ENCODE results near the gene FRAT1. TPM values are rescaled to one million over a fixed set of nuclear protein-coding genes. Genes with fewer than 3 reads are reported as not detected.

Gene FRAT1
- total RNA-seq, 1 experiment from 2014 or later, result 1.7 TPM

DNA sequence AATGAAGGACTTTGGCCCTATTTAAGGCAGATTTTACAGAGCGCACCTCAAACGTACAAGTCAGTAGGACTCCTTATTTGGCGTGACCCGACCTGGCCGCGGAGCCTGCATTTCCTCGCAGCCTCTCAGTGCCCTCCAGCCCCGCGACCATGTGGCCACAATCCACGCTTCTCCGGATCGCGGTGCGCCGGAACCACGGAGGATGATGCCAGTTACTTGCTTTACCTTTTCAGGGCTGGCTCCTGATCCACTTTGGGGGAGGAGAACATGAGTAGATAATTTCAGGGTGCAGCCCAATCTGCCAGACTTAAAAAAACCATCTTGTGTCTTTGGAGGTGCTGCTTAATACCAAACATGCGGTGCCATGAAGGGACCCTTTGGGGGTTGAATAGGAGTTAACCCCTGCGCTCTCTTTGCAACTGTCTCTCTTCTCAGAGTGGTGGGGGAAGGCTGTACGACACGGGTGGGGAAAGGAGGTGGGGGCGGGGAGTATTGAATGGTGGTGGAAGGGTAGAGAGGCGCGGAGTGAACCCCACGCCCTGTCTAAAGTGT, 1.5 kb downstream of the FRAT1 start:
- Histone ChIP-seq H3K4me3 (peak overlapping the region; percentile 88; the same call in 1 of the 2 replicates), H3K4me1 (replicated peaks) (peaks cover 15% of the 10 kb centered on the region), H3K9me3 (replicated peaks) (no peaks in the 10 kb centered on the region), H3K27me3 (replicated peaks) (no peaks in the 10 kb centered on the region), H3K27ac (no peak overlapping the region), H3K36me3 (no peaks in the 10 kb centered on the region)
- DNase-seq (ENCODE audit: low read depth in 1 of 2, low spot score in 2 of 2), result no peak

DNA sequence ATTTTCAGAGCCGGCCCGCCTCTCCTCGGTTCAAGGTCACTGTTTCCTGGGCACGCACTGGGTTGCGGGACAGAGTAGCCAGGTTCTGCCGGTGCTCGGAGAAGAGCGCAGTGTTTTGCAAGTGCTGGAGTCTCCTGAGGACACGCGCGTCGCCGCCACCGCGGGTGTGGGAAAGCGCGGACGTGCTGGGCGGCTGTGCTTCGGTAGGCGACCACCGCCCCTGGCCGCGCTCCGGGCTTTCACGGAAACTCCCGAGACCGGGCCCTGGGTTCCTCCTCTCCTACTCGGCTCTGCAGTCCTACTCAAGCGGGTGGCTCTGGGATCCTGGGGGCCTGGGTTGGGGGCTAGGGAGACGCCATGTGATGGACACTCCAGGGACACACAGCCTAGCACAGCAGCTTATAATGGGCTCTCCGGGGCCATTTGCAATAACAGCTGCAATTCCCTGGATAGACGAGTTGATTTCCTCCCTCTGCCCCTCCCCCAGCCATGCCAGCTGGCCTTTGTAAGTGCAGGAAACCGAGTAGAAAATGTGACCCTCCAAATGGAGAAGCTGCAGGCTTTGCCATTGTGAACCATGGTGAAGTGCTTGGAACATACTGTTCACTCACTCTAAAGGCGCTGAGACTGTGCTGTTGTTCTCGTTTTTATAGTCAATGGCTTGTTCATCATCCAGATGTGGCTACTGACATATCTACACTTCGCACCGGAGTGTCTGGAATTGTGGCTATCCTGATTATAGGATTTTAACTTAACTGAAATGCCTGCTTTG, 2.1 kb downstream of the FRAT1 start:
- Histone ChIP-seq H3K27me3 (replicated peaks) (no peaks in the 10 kb centered on the region), H3K36me3 (no peaks in the 10 kb centered on the region), H3K27ac (no peak overlapping the region), H3K9me3 (replicated peaks) (no peaks in the 10 kb centered on the region), H3K4me3 (no peak overlapping the region), H3K4me1 (replicated peaks) (peaks cover 15% of the 10 kb centered on the region)
- no peak for DNase-seq (ENCODE audit: low read depth in 1 of 2, low spot score in 2 of 2)

DNA sequence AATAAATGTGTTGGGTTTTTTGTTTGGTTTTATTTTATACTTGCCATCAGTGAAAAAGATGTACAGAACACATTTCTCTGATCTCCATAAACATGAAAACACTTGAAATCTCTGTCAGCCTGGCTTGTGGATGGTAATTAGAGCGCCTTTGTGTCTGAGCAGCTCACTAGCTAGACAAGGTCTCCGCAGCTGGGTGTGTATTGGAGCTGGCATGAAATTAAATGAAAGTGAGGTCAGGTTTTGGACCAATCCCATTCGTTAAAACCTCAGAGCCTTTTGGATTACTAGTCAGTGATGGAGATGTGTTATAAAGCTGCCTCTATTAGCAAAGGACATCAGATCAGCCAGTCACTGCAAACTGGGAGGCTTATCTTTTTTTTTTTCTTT, 2.7 kb downstream of the FRAT1 start:
- H3K4me1 ChIP-seq (replicated peaks), result peaks cover 15% of the 10 kb centered on the region
- no peaks in the 10 kb centered on the region for H3K9me3 ChIP-seq (replicated peaks)
- no peaks in the 10 kb centered on the region for H3K36me3 ChIP-seq
- DNase-seq (ENCODE audit: low read depth in 1 of 2, low spot score in 2 of 2), result no peak
- no peaks in the 10 kb centered on the region for H3K27me3 ChIP-seq (replicated peaks)
- H3K27ac ChIP-seq, result no peak overlapping the region
- no peak overlapping the region for H3K4me3 ChIP-seq

DNA sequence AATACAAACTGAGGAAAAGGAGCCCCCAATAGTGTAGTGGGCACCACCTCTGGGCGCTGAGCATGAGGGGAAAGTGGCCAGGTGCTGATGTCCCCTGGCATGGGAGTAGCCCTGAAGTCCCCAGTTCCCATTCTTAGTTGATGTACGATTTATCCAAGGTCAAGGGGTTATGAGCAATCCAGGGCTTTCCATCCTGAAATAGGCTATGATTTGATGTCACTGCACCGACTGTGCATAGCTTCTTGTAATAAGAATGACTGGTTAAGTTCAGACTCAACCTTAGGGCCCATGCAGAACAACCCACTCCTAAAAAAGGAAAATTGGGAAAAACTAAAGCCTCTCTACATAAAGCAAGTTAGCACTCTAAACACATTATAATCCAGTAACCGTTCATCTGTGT, 4.4 kb downstream of the FRAT1 start:
- Histone ChIP-seq H3K4me1 (replicated peaks) (peaks cover 15% of the 10 kb centered on the region), H3K4me3 (no peak overlapping the region), H3K36me3 (no peaks in the 10 kb centered on the region), H3K27me3 (replicated peaks) (no peaks in the 10 kb centered on the region), H3K9me3 (replicated peaks) (no peaks in the 10 kb centered on the region), H3K27ac (no peak overlapping the region)
- no peak for DNase-seq (ENCODE audit: low read depth in 1 of 2, low spot score in 2 of 2)

DNA sequence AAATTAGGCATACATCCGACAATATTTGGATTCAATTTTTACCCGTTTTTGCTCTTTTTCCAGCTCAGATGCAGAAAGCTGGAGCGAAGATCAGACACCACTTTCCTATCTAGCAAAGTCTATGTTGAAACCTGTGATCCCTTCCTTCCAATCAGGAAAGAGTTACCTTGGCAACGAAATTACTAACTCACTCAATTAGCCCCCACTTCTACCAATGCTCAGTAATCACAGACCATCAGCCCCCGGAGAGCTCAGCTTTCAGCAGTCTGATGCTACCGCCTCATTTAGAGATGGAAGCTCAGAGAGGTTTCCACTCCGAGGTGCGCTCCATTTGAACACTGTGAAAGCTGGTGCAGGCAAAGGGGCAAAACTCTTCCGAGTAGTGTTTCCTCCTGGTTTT, 6.7 kb downstream of the FRAT1 start:
- Histone ChIP-seq H3K4me1 (replicated peaks) (0 out of 2 replicates have a peak, but pooled peaks cover 4% of the 10 kb centered on the region), H3K4me3 (no peak overlapping the region), H3K27me3 (replicated peaks) (no peaks in the 10 kb centered on the region), H3K27ac (no peak overlapping the region), H3K9me3 (replicated peaks) (no peaks in the 10 kb centered on the region), H3K36me3 (no peaks in the 10 kb centered on the region; the same call in 1 of the 2 replicates)
- DNase-seq (ENCODE audit: low read depth in 1 of 2, low spot score in 2 of 2), result no peak

DNA sequence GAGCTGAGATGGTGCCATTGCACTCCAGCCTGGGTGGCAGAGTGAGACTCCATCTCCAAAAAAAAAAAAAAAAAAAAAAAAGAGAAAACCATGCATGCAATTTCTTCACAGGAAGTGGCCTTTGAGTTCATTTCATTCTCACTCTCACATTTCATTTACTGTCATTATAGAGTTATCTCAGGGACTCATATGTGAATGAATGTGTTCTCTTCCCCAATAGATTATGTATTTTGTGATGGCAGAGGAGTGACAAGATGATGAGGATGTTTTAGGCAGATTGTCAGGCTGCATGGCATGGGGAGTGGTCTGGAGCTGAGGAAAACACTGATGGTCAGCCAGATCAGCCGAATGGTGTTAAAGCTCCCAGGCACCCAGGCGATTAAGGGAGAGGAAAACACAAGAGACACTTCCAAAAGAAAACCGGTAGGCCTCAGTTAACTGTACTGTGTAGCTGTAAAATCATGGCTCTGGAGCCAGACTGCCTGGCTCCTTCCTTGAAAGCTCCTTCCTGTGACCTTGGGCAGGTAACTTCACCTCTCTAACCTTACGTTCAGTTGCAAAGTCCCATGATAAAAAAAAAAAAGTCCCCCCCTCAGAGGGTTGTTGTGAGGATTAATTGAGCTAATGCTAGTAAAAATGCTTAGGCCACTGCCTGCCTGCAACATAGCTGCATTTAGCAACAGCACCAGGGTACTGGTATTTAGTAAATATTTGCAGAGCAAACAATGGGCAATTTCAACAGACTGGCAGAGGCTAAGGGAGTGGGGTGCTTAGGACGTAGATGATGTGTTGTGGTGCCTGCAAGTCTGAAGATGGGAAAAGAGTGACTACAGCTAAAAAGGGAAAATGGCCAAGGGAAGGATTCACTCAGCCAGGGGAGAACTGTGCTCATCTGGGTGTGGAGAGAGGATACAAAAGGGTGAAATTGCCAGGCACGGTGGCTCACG, 8.6 kb downstream of the FRAT1 start:
- Histone ChIP-seq H3K27ac (no peak overlapping the region), H3K36me3 (no peaks in the 10 kb centered on the region; the same call in 1 of the 2 replicates), H3K27me3 (replicated peaks) (no peaks in the 10 kb centered on the region), H3K9me3 (replicated peaks) (no peaks in the 10 kb centered on the region), H3K4me1 (replicated peaks) (peaks cover 6% of the 10 kb centered on the region; the same call in 1 of the 2 replicates), H3K4me3 (no peak overlapping the region)
- no peak for DNase-seq (ENCODE audit: low read depth in 1 of 2, low spot score in 2 of 2)

DNA sequence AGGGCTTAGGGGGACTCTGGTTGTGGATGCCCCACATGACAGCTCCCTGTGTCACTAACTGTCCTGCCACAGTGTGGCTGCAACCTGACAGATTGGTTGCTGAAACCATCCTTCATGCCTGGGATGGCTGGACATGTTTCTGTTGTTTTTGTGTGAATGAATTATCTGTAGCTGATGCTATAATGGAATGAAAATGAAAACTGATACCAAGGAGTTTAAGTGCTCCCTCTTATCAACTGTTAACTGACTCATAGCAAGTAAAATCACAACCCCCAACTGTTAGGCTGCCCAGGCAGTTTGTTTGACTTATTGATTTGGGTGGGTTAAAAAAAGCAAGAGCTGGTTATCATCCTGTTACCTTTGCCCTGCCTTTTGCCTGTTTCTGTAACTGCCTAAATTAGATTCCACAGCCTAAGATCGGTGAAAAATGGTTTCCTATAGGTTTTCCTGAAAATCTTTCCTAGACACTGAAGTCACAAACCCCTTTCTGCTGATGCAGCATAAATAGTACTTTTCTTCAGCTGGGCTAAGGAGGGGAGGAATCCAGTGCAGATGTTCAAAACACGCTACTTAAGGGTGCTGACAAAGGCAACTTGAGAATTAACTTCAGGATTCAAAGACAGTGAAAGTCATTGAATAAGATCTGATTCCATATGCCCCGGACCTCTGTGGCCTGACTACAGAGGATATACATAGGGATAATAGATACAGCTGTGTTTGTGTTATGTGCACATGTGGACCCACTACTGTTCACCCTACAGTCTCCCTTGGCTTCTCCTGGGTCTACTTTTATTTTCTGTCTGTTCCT, 9.8 kb downstream of the FRAT1 start:
- Histone ChIP-seq H3K4me1 (replicated peaks) (peaks cover 18% of the 10 kb centered on the region), H3K9me3 (replicated peaks) (no peaks in the 10 kb centered on the region), H3K4me3 (no peak overlapping the region), H3K27me3 (replicated peaks) (no peaks in the 10 kb centered on the region), H3K36me3 (no peaks in the 10 kb centered on the region; the same call in 1 of the 2 replicates), H3K27ac (no peak overlapping the region)
- no peak for DNase-seq (ENCODE audit: low read depth in 1 of 2, low spot score in 2 of 2)

DNA sequence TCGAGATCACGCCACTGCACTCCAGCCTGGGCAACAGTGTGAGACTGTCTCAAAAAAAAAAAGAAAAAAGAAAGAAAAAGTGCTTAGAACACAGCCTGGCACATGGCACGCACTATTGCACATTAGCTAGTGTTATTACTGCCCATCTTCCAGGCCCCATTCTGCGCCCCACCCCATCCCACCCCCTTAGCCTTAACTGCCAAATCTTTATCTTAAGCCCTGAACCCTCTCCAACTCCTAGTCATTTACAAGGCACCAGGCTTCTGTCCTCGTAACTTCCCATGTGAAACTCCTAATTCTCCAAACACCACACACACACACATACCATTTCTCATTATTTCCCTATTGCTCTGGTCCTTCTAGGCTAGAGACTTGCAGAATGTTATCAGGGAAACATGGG, 10.7 kb downstream of the FRAT1 start:
- DNase-seq (ENCODE audit: low read depth in 1 of 2, low spot score in 2 of 2), result no peak
- H3K4me1 ChIP-seq (replicated peaks), result peaks cover 20% of the 10 kb centered on the region
- no peaks in the 10 kb centered on the region for H3K27me3 ChIP-seq (replicated peaks)

DNA sequence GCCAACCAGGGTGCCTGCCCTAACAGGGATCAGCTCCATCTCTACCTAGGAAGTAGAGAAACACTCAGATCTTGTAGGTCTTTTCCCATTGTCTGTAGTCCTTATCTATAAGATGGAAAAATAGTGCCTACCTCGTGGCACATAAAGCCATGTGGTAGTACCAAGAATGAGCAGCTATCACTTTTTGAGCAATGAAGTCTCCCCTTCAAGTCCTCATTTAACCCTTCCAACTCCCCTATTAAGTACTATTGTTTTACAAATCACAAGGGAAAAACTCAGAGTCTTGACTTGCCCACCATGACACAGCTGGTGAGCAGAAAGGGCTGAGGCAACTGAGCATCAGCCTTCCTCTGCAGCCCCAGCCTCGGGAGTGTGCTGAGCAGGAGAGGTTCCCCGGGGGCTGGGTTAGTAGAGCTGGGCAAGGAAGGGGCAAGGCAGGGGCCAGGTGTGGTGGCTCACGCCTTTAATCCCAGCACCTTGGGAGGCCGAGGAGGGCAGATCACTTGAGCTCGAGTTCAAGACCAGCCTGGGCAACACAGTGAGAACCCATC, 12.2 kb downstream of the FRAT1 start:
- no peak for DNase-seq (ENCODE audit: low read depth in 1 of 2, low spot score in 2 of 2)
- H3K36me3 ChIP-seq, result no peaks in the 10 kb centered on the region; the same call in 1 of the 2 replicates
- no peaks in the 10 kb centered on the region for H3K9me3 ChIP-seq (replicated peaks)
- H3K27me3 ChIP-seq (replicated peaks), result peaks cover 6% of the 10 kb centered on the region; the same call in 1 of the 2 replicates
- peaks cover 20% of the 10 kb centered on the region for H3K4me1 ChIP-seq (replicated peaks)
- H3K4me3 ChIP-seq, result no peak overlapping the region
- H3K27ac ChIP-seq, result no peak overlapping the region

More for the DNA sequence above, 10.7 kb downstream of the FRAT1 start:
- no peaks in the 10 kb centered on the region for H3K9me3 ChIP-seq (replicated peaks)
- no peaks in the 10 kb centered on the region; the same call in 1 of the 2 replicates for H3K36me3 ChIP-seq
- no peak overlapping the region for H3K4me3 ChIP-seq
- H3K27ac ChIP-seq, result no peak overlapping the region

DNA sequence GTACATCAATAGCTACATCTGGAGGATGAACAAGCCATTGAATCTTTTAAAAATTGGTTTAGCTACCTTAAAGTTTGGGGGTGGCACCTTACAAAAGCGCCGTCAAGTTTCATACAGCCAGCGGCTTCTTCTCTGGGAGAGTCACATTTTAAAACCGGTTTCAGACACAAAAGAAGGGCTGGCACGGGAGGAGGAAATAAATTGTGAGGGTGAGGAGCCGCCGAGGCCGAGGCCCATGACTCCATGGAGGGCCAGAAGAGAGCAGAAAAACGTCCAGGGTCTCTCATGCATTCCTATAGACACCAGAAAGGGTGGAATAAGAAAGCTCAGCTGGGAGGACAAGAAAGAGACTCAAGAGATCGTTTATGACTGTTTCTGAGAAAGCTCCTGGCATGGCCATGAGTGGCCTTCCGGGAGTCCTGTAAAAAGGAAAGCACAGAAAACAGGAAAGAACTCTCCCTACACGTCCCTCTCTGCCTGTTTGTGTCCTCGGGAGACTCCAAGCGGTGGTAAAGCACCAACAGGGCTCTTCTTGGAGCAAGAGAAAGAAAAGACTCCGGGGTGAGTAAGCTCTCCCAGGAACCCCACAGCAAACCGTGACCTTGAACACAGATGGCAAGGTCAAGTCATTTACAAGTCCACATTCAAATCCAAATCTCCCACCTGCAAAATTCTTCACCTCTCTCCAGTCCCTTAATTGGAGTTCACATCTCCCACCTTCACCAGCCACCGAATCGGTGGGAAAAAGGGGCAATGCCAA, 13.7 kb downstream of the FRAT1 start:
- DNase-seq (ENCODE audit: low read depth in 1 of 2, low spot score in 2 of 2), result no peak
- no peak overlapping the region for H3K27ac ChIP-seq
- H3K27me3 ChIP-seq (replicated peaks), result peaks cover 16% of the 10 kb centered on the region; the same call in 1 of the 2 replicates
- H3K36me3 ChIP-seq, result no peaks in the 10 kb centered on the region; the same call in 1 of the 2 replicates
- peak overlapping the region; percentile 67 for H3K4me3 ChIP-seq
- no peaks in the 10 kb centered on the region for H3K9me3 ChIP-seq (replicated peaks)
- peaks cover 20% of the 10 kb centered on the region for H3K4me1 ChIP-seq (replicated peaks)

DNA sequence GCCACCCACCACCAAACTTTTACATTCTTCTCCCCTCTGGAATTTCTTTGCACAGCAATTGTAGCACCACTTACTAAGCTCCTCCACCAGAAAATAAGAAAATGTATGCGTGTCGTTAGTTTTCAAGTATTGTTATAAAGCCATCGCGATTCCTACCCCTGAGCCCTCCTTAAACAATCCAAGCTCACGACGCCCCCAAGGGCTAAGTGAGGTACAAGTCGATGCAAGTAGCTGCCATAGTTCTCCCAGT, 14.2 kb downstream of the FRAT1 start:
- Histone ChIP-seq H3K4me1 (replicated peaks) (peaks cover 16% of the 10 kb centered on the region), H3K36me3 (no peaks in the 10 kb centered on the region; the same call in 1 of the 2 replicates), H3K27me3 (replicated peaks) (peaks cover 16% of the 10 kb centered on the region; the same call in 1 of the 2 replicates), H3K27ac (no peak overlapping the region; the same call in 1 of the 2 replicates), H3K9me3 (replicated peaks) (no peaks in the 10 kb centered on the region), H3K4me3 (peak overlapping the region; percentile 67)
- no peak for DNase-seq (ENCODE audit: low read depth in 1 of 2, low spot score in 2 of 2)

DNA sequence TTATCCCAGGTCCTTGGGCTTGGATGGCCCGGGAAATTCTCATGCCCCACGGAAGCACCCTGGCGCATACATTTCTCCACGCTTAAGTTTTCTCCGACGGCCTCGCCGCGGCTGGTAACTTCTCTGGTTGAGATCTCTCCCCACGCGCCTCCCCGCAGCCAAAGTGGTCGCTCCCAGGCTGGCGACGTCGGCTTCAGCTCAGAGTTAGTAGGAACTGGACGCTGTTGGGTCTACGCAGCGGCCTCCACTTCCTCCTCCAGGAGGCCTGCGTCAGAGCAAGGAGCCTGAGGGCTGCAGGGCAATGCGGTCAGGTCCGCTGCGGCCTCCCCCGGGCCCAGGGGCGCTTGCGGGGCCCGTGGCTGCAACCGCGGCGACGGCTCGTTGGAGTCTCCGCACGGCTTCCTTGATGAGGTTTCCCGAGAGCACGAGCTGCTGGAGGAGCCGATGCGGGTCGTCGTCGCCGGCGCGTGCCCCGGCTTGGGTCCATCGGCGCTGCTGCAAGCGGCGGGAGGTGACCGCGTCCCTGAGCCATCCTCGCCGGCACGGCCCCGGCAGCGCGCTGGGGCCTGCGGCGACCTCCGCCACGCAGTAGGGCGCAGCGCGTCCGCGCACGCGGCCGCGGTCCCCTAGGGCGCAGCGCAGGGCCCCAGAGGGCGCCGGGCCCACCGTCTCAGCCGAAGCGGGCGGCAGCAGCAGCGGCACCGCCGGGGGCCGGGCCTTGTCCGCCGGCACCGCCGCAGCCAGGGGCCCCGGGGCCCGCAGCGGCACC, 14.7 kb downstream of the FRAT1 start:
- H3K4me1 ChIP-seq (replicated peaks), result peaks cover 16% of the 10 kb centered on the region
- DNase-seq (ENCODE audit: low read depth in 1 of 2, low spot score in 2 of 2), result peak in 1 of 2 experiments; percentile 64
- H3K36me3 ChIP-seq, result no peaks in the 10 kb centered on the region; the same call in 1 of the 2 replicates
- H3K9me3 ChIP-seq (replicated peaks), result no peaks in the 10 kb centered on the region
- H3K27ac ChIP-seq, result peak overlapping the region; percentile 13; the same call in 1 of the 2 replicates
- H3K4me3 ChIP-seq, result peak overlapping the region; percentile 67
- H3K27me3 ChIP-seq (replicated peaks), result peaks cover 16% of the 10 kb centered on the region; the same call in 1 of the 2 replicates

Data from SJSA1 (cell line).